Retina (tissue), 1 donor: ENCODE results near the gene SLC24A4.

Source experiments
- DNase-seq: peaks from one replicate; pipeline ENCODE4 v3.0.0-alpha.2; 2016

Gene SLC24A4

GRCh38 chr14:92317511-92317910 is 5.5 kb upstream of the SLC24A4 start:
- no peak for DNase-seq

DNA sequence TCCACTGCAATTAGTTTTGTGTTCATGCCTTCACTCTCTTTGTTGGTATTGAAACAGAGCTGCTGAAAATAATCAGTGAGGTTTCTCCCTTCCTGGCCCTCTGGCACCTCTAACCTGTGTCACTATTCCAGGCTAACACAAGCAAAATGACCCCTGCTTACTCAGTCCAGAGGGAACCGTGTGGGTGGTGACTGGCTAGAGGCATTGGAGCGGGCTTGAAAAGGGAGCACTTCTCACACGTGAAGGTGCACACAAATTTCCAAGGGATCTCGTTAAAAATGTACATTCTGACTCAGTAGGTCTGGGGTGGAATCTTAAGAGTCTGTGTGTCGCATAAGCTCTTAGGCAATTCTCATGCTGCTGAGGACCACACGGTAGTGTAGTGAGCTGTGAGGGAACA is 1.3 kb upstream of the SLC24A4 start:
- DNase-seq: no peak

DNA sequence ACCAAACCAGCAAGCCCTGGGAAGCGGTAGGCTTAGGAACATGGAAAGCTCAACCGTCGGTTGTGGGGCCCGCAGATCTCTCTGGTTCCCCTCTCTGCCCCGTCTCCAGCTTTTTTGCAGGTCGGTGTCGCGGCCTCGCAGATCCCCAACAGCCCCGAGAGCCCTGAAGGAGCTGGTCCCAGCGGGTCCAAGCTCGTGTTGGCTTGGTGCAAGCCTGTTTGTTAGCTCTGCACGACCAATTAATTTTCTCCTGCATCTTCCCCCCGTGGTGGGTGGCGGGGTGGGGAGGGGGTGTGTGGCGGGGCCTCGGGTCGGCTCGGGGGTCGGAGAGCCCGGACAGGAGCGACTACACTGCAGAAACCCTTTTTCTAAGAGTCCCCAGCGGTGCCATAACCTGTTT is 449 bp upstream of the SLC24A4 start:
- DNase-seq: peak; percentile 27

GRCh38 chr14:92323916-92324818 is 1.2 kb downstream of the SLC24A4 start:
- DNase-seq: no peak

DNA sequence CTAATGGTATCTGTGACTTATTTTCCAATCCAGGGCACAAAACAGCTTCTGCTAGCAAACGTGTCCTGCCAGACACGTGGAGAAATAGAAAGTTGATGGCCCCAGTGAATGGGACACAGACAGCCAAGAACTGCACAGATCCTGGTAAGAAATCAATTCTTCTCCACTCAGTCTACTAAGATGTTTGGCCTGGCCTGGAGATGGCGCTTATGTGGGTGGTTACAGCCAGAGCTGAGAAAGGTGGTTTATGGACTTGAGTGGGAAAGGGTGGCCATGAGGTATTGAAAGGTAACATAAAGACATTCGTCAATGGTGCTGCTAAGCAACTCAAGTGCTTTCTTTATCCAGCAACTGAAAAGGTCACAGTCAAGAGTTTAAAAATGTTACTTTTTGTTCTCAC is 2.9 kb downstream of the SLC24A4 start:
- no peak for DNase-seq

- DNase-seq: no peak
These were observed 5.8 kb downstream of the SLC24A4 start for GRCh38 chr14:92328664-92329255.

- DNase-seq: no peak
These were observed 11.1 kb downstream of the SLC24A4 start for GRCh38 chr14:92334050-92334449.

DNA sequence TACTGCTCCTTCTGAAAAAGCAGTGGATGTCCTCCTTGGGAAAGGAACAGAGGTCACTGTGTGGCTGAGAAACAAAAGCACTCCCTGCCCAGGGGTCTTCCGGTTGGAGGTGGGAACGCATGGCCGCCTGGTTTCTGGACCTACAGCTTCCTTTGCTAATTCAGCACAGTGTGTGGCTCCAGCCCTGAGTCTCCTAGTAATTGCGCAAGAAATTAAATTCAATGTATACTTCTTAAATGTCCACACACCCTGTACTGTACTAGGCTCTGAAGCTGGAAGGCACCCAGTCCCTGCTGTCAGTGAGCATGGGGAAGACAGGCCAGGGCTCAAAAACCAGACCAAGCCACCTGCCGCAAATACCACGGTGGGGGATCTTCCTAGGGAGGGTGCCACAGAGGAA is 13.4 kb downstream of the SLC24A4 start:
- no peak for DNase-seq

DNA sequence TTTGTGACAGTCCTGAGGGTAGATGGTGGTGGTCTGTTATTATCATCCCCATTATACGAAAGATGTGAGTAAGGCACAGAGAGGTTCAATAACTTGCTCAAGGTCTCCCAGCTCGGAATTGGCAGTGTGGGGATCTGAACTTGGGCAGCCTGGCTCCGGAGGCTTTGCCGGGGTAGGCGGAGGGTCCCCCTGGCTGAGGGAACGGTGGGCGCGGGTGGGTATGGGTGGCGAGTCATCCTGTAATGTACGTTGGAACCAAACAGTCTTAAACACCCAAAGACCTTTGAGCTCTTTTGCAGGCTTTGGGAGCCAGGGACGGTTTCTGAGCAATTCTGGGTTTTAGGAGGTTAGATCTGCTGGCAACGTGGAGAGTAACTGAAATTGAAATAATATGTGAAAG is 16.5 kb downstream of the SLC24A4 start:
- DNase-seq: no peak

GRCh38 chr14:92340071-92340470 is 17.1 kb downstream of the SLC24A4 start:
- no peak for DNase-seq

DNA sequence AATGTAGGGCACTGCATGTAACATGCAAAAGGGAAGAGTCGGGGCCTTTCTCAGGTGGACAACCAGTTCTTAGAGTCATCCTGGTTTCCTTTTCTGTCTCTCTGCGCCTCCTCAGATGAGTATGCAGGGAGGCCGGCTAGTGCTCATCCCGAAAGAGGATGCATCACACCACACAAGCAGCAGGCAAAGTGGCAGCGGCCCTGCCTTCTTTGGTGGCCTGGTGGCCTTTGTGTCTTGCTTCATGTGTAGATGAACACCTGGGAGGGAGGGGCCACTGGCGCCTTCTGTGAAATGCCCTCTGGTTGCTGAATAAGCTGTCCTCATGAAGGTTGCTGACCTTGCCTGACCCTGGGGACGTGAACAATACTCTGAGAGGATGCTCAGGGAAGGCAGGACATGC is 18.0 kb downstream of the SLC24A4 start:
- DNase-seq: no peak

- no peak for DNase-seq
These were observed 18.8 kb downstream of the SLC24A4 start for GRCh38 chr14:92341791-92342190.

DNA sequence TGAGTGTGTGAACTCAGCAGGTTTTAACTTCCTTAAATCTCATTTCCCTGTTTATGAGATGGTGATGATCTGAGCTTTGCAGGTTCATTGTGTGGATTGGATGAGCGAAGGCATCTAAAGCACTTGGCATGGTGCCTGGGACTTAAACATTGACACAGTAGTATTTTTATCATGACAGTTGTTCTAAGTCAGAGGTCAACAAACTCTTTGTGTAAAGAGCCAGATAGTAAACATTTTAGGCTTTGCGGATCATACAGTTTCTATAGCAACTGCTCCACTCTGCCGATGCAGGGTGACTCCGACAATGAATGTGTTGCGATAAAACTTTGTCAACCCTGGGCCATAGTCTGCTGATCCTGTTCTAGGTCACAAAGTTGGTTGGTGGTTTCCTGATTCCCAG is 25.2 kb downstream of the SLC24A4 start:
- no peak for DNase-seq

DNA sequence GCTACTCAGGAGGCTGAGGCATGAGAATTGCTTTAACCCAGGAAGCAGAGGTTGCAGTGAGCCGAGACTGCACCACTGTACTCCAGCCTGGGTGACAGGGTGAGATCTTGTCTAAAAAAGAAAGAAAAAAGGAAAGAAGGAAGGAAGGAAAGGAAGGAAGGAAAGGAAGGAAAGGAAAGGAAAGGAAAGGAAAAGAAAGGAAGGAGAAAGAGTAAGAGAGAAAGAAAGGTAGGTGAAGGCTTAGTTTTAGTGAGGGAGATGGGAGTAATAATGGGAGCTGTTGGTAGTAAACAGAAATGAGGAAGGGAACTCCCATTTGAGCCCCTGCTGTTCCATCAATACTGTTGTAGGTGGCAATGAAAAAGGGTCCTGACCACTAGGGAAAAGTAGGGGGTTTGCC is 28.8 kb downstream of the SLC24A4 start:
- no peak for DNase-seq

GRCh38 chr14:92352158-92352985 is 29.4 kb downstream of the SLC24A4 start:
- DNase-seq: no peak

- DNase-seq: no peak
These were observed 30.5 kb downstream of the SLC24A4 start for GRCh38 chr14:92353447-92353846.

DNA sequence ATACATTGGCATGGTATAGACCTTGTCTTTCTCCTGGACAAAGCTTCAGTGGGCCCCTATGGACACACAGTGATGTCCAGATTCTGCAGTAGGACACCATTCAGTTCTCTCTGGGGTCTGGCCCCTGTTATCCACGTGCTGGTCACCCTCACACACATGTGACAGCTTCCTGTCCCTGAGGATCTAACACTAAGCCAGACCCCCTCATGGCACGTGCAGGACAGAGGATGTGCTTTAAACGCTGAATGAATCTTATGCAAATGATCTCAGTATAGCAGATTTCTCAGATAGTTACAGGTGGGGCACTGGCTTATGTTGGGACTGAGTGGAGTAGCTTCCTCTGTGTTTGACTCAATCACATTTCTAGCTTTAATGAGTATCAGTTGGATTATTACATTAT is 33.7 kb downstream of the SLC24A4 start:
- no peak for DNase-seq

- no peak for DNase-seq
These were observed 37.8 kb downstream of the SLC24A4 start for GRCh38 chr14:92360651-92361370.

DNA sequence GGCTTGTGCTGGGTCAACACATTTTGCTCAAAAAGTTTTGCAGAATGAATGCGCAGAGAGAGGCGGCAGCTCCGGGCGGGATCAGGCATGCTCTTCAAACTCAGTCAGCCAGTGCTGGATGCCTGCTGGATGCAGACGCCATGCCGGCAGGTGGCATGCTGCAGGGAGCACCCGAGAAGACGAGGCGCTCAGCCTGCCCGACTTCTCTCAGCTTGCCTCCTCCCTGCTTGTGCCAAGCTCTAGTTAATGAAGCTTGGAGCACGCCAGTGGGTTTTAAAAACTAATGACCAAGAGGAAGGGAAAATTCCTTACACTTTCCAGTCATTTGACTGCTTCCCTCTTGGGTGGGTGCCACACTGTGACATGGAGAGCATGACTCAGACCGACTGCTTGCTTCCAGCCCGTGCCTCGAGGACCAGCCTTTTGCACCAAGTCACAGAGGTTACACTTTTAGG is 39.8 kb downstream of the SLC24A4 start:
- DNase-seq: no peak

GRCh38 chr14:92366237-92366636 is 43.3 kb downstream of the SLC24A4 start:
- peak; percentile 6 for DNase-seq

- DNase-seq: no peak
These were observed 45.0 kb downstream of the SLC24A4 start for GRCh38 chr14:92368001-92368400.

DNA sequence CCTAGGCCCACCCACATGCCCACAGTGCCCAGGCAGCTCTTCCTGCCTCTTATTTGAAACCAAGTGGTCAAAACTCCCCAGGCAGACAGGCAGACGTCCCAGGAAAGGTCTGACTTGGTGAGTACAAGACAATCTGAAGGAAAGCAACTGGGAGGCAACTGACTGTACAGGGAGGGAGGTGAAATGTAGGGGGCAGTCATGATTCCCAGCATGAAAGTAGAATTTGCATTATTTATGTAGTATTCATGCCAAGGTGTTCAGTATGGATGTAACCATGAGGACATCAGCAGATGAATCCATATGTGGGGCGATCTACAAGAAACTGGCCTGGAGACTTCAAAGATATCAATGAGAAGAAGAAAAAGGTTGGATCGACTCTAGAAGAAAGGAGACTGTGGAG is 46.1 kb downstream of the SLC24A4 start:
- no peak for DNase-seq

DNA sequence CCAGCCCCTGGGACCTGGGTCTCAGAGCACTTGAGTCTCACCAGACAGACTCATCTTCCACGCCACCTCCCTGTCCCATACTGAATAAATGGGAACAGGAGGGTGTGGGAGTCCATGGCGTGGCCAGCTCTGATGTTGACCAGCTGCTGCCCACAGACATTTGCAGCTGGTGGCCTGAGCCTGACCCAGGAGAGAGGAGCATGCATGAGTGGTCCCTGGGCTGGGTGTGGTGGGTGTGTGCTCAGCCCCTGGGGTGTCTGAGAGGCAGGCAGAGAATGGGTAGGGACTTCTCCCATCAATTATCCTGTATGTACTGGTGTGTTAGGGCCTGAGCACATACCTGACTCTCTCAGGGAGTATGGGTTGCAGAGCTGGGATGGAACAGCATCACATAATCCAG is 49.3 kb downstream of the SLC24A4 start:
- no peak for DNase-seq
